8988T (cell line): ENCODE measurements around the gene ITCH.
"Not testable (repeated sequence)": the region's sequence is repeated elsewhere in the genome, so short reads cannot be mapped to it uniquely, and the experiment has no call there.

Source experiments
- DNase-seq: peaks from one replicate; pipeline ENCODE4 v3.0.0; 2011

ITCH gene

DNA sequence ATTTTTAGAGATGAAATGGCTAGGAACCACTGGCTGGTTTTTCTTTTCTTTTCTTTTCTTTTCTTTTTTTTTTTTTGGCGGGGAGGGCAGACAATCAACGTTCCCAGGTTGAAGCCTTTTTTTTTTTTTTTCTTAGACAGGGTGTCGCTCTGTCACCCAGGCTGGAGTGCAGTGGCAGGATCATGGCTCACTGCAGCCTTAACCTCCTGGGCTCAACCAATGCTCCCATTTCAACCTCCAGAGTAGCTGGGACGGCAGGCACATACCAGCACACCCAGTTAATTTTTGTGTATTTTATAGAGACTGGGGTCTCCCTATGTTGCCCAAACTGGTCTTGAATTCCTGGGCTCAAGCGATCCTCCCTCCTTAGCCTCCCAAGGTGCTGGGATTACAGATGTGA lies 18.8 kb upstream of the ITCH start:
- DNase-seq: no peak

GRCh38 chr20:34345402-34345736 lies 17.7 kb upstream of the ITCH start:
- no peak for DNase-seq

DNA sequence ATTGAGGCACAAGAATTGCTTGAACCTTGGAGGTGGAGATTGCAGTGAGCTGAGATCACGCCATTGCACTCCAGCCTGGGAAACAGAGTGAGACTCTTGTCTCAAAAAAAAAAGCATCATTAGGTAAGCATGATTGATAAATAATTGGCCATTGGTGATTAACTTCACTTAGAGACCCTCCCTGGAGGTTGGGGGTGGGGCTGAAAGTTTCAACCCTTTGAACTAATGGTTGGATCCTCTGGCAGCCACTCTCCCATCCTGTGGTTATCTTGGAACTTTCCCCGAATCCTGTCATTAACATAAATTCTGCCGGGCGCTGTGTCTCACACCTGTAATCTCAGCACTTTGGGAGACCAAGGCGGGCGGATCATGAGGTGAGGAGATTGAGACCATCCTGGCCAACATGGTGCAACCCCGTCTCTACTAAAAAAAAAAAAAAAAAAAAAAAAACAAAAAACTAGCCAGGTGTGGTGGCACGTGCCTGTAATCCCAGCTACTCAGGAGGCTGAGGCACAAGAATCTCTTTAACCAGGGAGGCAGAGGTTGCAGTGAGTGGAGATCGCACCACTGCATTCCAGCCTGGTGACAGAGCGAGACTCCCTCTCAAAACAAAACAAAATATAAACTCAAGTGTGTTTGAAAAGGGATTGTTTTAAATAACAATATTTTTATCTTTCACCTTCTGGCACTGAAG lies 17.1 kb upstream of the ITCH start:
- DNase-seq: not testable (repeated sequence)

GRCh38 chr20:34346533-34346865 lies 16.6 kb upstream of the ITCH start:
- not testable (repeated sequence) for DNase-seq

DNA sequence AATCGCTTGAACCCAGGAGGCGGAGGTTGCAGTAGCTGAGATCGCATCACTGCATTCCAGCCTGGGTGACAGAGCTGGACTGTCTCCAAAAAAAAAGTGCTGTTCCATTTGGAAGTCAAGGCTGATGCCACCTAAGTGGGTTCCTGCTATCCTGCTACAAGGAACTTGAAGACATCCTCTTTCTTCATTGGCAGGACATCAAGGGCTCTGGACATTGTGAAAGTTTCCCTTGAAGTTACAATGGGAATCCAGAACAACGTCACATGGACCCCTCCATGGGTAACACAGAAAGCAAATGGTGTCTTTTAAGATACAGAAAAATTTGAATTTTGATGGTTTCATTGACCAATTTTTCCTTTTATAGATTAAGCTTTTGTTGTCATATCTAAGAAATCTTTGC lies 15.5 kb upstream of the ITCH start:
- DNase-seq: no peak

DNA sequence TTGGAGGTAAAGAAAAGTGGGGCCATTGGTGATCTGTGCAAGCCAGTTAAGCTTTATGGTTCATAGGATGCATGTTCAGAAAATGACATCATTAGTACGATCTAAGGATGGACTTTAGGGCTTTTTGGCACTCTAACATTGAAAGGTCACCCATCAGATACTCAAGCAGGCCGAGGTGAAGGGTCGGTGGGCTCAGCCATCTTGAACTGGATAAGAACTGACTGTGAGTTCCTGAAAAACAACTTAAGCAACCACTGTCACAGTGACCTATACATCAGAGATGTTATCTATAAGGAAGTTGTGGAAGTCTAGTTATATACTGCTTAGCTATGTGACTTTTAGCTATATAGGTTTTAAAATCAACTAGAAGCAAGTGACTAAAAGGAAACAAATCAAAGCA lies 13.0 kb upstream of the ITCH start:
- no peak for DNase-seq

DNA sequence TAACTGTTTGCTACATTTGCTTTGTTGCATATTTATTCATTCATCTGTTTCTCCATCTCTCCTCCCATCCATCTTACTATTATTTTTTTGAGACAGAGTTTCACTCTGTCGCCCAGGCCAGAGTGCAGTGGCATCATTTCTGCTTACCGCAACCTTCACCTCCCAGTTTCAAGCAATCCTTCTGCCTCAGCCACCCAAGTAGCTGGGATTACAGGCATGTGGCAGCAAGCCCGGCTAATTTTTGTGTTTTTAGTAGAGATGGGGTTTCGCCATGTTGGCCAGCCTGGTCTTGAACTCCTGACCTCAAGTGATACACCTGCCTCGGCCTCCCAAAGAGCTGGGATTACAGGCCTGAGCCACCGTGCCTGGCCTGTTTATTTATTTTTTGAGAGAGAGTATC lies 9.6 kb upstream of the ITCH start:
- DNase-seq: not testable (repeated sequence)

- DNase-seq: no peak
Observed at GRCh38 chr20:34355427-34355826, 7.6 kb upstream of the ITCH start.

DNA sequence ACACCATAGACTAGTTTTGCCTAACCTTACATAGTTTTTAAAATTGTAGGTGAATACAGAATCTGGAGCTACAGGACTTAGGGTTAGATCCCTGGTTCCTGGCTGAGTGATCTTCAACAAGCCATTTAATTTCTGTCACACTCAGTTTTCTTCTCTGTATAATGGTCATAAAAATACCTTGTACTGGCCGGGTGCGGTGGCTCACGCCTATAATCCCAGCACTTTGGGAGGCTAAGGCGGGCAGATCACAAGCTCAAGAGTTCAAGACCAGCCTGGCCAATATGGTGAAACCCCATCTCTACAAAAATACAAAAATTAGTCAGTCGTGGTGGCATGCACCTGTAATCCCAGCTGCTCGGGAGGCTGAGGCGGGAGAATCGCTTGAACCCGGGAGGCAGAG lies 3.3 kb upstream of the ITCH start:
- not testable (repeated sequence) for DNase-seq

DNA sequence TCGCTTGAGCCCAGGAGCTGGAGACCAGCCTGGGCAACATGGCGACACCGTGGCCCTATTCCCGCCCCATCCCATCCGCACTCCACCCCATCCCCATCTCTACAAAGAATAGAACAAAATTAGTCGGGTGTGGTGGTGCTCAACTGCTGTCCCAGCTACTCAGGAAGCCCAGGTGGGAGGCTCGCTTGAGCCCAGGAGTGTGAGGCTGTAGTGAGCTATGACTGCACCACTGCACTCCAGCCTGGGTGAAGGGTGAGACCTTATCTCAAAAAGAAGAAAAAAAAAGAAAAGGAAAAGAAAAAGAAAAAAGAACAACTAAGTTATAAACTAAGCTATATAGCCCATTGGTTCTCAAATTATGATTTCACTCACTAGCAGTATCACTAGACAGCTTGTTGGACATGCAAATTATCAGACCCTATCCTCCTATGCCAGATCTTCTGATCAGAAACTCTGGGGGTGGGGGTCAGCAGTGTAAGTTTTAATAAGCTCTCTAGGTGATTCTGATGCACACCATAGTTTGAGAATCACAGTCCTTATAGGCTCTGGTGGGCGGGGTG lies 491 bp upstream of the ITCH start:
- DNase-seq: no peak

DNA sequence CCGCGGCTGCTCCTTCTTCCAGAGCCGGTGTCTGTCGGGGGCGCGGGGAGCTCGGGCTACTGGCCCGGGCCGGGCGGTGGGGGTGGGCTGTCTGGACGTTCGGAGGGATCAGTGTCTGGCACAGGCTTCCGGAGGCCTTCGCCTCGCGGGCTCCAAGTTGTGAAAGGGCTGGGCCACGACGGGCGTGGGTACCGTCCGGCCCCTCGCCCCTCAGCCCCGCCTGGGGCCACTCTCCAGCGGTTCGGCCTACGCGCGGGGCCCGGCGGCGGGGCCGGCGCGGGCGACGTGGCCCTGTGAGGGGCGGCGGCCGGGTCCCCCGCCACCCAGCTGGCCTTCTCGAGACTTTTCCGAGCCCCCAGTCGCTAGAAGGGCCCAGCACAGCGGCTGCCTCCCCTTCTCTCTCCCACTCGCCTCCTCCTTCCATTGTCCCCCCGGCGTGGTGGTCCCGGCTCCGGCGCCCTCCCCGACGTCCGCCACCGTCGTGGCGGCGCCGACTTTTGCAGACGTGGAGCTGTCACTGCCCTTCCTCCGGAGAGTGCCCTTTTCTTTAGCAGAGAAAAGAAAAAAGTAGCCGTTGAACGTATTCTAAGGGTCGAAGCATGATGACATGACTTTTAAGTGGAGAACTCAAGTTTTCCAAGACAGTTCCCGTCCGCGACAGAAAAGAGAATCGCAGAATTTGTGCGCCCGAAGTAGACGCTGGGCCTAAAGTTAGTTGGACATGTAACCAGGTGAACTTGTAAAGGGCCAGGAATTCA lies 571 bp downstream of the ITCH start:
- DNase-seq: peak; percentile 46

DNA sequence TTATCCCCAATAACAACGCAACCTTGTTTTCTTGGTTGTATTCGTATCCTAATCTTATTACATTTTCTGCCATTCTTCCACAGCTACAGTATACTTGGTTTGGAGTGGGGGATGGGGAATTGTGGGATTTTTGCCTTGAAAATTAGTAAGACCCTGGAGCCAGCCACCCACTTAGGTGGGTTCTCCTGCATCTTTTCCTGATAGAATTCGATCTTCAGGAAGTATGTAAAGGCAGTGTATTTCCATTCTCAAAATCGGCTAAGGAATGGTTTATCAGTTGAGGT lies 1.1 kb downstream of the ITCH start:
- no peak for DNase-seq

- DNase-seq: no peak
Observed at GRCh38 chr20:34365765-34366213, 2.7 kb downstream of the ITCH start.

- DNase-seq: no peak
Observed at GRCh38 chr20:34367155-34367554, 4.1 kb downstream of the ITCH start.

- DNase-seq: not testable (repeated sequence)
Observed at GRCh38 chr20:34367911-34368310, 4.8 kb downstream of the ITCH start.

- peak; percentile 21 for DNase-seq
Observed at GRCh38 chr20:34368547-34368946, 5.5 kb downstream of the ITCH start.

DNA sequence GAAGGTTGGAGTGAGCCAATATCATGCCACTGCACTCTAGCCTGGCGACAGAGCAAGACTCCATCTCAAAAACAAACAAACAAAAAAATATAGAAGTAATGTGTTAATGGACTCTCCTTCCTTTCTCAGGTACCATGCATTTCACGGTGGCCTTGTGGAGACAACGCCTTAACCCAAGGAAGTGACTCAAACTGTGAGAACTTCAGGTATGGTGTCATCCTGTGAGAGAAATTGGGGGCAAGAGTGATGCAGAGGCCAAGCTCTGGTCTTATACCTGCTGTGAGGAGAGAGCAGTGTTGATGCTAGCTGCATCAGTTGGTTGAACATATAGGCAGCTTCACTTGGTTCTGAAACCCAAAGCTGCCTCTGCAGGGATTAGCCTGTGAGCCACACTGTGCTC lies 6.2 kb downstream of the ITCH start:
- DNase-seq: no peak

DNA sequence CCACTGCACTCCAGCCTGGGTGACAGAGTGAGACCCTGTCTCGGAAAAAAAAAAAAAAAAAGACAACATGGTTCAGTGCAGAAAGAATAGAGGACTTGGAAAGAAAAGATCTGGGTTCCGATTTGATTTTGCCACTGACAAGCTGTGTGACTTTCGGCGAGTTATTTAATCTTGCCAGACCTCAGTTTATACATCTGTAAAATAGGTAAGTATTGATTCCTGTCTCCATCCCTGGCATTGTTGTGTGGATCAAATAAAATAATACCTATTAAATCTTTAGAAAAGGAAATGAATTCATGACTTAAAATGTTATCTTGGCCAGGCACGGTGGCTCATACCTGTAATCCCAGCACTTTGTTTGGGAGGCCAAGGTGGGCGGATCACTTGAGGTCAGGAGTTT lies 7.0 kb downstream of the ITCH start:
- no peak for DNase-seq

- DNase-seq: no peak
Observed at GRCh38 chr20:34373445-34373844, 10.4 kb downstream of the ITCH start.

GRCh38 chr20:34374209-34374760 lies 11.2 kb downstream of the ITCH start:
- no peak for DNase-seq

DNA sequence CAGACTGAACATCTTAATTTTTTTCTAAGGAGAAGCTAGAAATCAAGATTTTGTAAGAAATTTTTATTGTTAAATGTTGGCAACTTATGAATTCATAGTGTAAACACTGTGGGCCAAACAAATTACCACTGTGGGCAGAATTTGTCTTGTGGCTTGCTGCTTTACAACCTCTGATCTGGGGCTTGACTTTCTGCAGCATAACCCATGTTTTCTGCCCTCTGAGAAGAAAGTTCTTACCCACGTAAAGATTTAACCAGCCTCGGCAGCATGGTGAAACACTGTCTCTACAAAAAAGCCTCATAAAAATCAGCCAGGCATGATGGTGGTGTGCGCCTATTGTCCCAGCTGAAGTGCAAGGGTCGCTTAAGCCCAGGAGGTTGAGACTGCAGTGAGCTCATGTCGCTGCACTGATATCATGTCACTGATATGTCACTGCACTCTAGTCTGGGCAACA lies 12.9 kb downstream of the ITCH start:
- no peak for DNase-seq

GRCh38 chr20:34377072-34377847 lies 14.2 kb downstream of the ITCH start:
- DNase-seq: no peak

GRCh38 chr20:34382174-34382573 lies 19.1 kb downstream of the ITCH start:
- DNase-seq: no peak
